A673 (cell line): ENCODE results near the gene ENTR1. TPM values are rescaled to one million over a fixed set of nuclear protein-coding genes. Genes with fewer than 3 reads are reported as not detected.

Experiments used
- BruUV-seq: library from RNA; stranded (reverse); fragments of 400-500 nt; replicated peaks from 2 replicates; lab custom pipeline; 2021; lab: Mats Ljungman, UMichigan
- CTCF ChIA-PET: fragments of 300-600 bp; sonication (Branson Sonifier 250); formaldehyde crosslinking; loops from one replicate; lab custom pipeline; 2022; ENCODE audit warnings: antibody characterized with exemption; lab: Charles Lee
- POLR2A ChIA-PET: fragments of 300-600 bp; sonication (Branson Sonifier 250); formaldehyde crosslinking; loops from one replicate; lab custom pipeline; 2022; ENCODE audit warnings: antibody characterized with exemption; ENCODE audit not compliant: low non-redundant PET; lab: Charles Lee
- DNase-seq: peaks from one replicate; pipeline ENCODE4 v3.0.0-alpha.2; 2015; ENCODE audit warnings: low spot score
- H3K27ac ChIP-seq: fragments of 200-600 bp; sonication (generic); 2 replicates; pipeline ENCODE4 v1.5.1; 2016; ENCODE audit warnings: mixed run types, low read depth, mild to moderate bottlenecking, mixed read lengths, antibody characterized with exemption, low read length; ENCODE audit not compliant: poor library complexity, severe bottlenecking
- H3K27me3 ChIP-seq: fragments of 200-600 bp; sonication (generic); replicated peaks from 2 replicates; pipeline ENCODE4 v1.6.1; 2017; ENCODE audit warnings: mixed run types, low read depth, mild to moderate bottlenecking, mixed read lengths, antibody characterized with exemption, low read length; ENCODE audit not compliant: insufficient read depth, poor library complexity
- H3K36me3 ChIP-seq: fragments of 200-600 bp; sonication (generic); 2 replicates; pipeline ENCODE4 v1.6.1; 2016; ENCODE audit warnings: mixed run types, mild to moderate bottlenecking, mixed read lengths, antibody characterized with exemption, low read length; ENCODE audit not compliant: insufficient read depth, poor library complexity, severe bottlenecking
- H3K4me1 ChIP-seq: fragments of 200-600 bp; sonication (generic); 2 replicates; pipeline ENCODE4 v1.6.1; 2017; ENCODE audit warnings: mixed run types, mild to moderate bottlenecking, mixed read lengths, antibody characterized with exemption, low read length; ENCODE audit not compliant: insufficient read depth, poor library complexity, severe bottlenecking
- H3K4me3 ChIP-seq: fragments of 200-600 bp; sonication (generic); 2 replicates; pipeline ENCODE4 v1.5.1; 2016; ENCODE audit warnings: low read depth, mixed run types, mild to moderate bottlenecking, mixed read lengths, low read length; ENCODE audit not compliant: poor library complexity, severe bottlenecking
- H3K9me3 ChIP-seq: fragments of 200-600 bp; sonication (generic); 2 replicates; pipeline ENCODE4 v1.6.1; 2016; ENCODE audit warnings: mixed run types, low read depth, mild to moderate bottlenecking, mixed read lengths, antibody characterized with exemption, low read length; ENCODE audit not compliant: poor library complexity, severe bottlenecking
- CTCF ChIP-seq: fragments of 300-800, 200-600 bp; sonication (generic); conservative IDR thresholded peaks from 2 replicates; pipeline ENCODE4 v1.5.1; 2017; ENCODE audit warnings: low read depth, mild to moderate bottlenecking, antibody characterized with exemption, low read length, moderate library complexity, mixed read lengths
- EZH2 ChIP-seq: fragments of 200-600 bp; sonication (generic); IDR thresholded peaks from 2 replicates; pipeline ENCODE4 v1.6.1; 2017; ENCODE audit warnings: borderline replicate concordance, low read depth, mild to moderate bottlenecking, mixed read lengths, antibody characterized with exemption, low read length; ENCODE audit not compliant: poor library complexity, severe bottlenecking
- intact Hi-C: fragments of 100-400 bp; cut with micrococcal nuclease; formaldehyde crosslinking; loops from one replicate; pipeline ENCODE4 v1.10.0; 2022; ENCODE audit not compliant: unreplicated experiment
- total RNA-seq: library from RNA; stranded (reverse); gene quantifications from 2 replicates; pipeline ENCODE4 v1.2.3, GENCODE V29; 2021

Gene ENTR1
- total RNA-seq, 1 experiment from 2014 or later = 146 TPM

GRCh38 chr9:136379003-136379287 is 31.5 kb downstream of the ENTR1 start:
- BruUV-seq = no TSS peak
- Histone ChIP-seq H3K27ac (no peak overlapping the region), H3K36me3 (peaks cover 44% of the 10 kb centered on the region), H3K27me3 (no peaks in the 10 kb centered on the region), H3K4me3 (no peak overlapping the region), H3K9me3 (no peaks in the 10 kb centered on the region), H3K4me1 (no peaks in the 10 kb centered on the region)
- intact Hi-C loops = no loop called here
- ChIA-PET CTCF (no interaction called here), POLR2A (no interaction called here)
- TF ChIP-seq EZH2 (no peak), CTCF (no peak)
- no peak for DNase-seq

- ChIA-PET POLR2A (no interaction called here), CTCF (no interaction called here)
- no peak for DNase-seq
- no peaks in the 10 kb centered on the region for H3K9me3 ChIP-seq
- H3K27ac ChIP-seq = no peak overlapping the region
- no TSS peak for BruUV-seq
- no peaks in the 10 kb centered on the region for H3K27me3 ChIP-seq
- no peak for TF ChIP-seq EZH2
- no peak for TF ChIP-seq CTCF
- peaks cover 38% of the 10 kb centered on the region for H3K36me3 ChIP-seq
- H3K4me3 ChIP-seq = no peak overlapping the region
- intact Hi-C loops = no loop called here
- H3K4me1 ChIP-seq = no peaks in the 10 kb centered on the region
Measured at GRCh38 chr9:136378170-136379002, 32.0 kb downstream of the ENTR1 start.

- no peaks in the 10 kb centered on the region for H3K9me3 ChIP-seq
- POLR2A ChIA-PET = no interaction called here
- no peak for TF ChIP-seq EZH2
- TF ChIP-seq CTCF = no peak
- peaks cover 30% of the 10 kb centered on the region for H3K36me3 ChIP-seq
- H3K4me1 ChIP-seq = no peaks in the 10 kb centered on the region
- no TSS peak for BruUV-seq
- no peaks in the 10 kb centered on the region for H3K27me3 ChIP-seq
- no peak overlapping the region for H3K4me3 ChIP-seq
- no peak overlapping the region for H3K27ac ChIP-seq
- CTCF ChIA-PET = no interaction called here
- intact Hi-C loops = no loop called here
- no peak for DNase-seq
Measured at GRCh38 chr9:136377341-136378169, 32.9 kb downstream of the ENTR1 start.
